Astrocyte of the cerebellum (primary cell): ENCODE results near the gene PACRG.

Experiments used
- DNase-seq: peaks from one replicate; pipeline ENCODE4 v3.0.0-alpha.2; 2011; ENCODE audit warnings: low read depth
- H3K4me3 ChIP-seq: 2 replicates; pipeline ENCODE4 v1.5.1; 2011; ENCODE audit warnings: mild to moderate bottlenecking, low read depth, low read length, moderate library complexity
- in situ Hi-C: cut with HindIII; loops from 2 replicates; pipeline ENCODE4 v1.10.0; 2017; ENCODE audit warnings: low sequenced_read_pairs
- TF ChIP-seq, protein P1 (sequence below): IDR thresholded peaks from 2 replicates; pipeline ENCODE4 v1.5.1; 2012; ENCODE audit warnings: low read length, low read depth, moderate library complexity, mild to moderate bottlenecking; ENCODE audit errors: missing control alignments

The PACRG gene

DNA sequence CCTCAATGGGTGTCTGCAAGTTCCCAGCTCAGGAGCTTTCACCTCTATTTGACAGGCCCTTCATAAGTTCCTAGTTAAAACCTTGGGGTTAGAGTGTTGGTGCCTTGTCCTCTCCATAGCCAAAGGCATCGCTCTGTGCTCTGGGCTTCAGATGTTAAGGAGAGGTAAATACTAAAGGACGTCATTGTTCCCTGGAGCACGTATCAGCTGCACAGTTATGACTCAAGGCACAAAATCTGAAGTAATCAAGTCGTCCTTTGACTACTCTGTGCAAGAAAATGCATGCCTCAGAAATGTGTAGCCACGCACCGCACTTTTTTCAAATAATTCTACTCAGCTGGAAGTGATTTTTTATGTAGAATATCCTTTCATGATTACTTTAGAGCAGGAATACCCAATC is 446.0 kb downstream of the PACRG start:
- DNase-seq: no peak
- TF ChIP-seq, protein P1, sequence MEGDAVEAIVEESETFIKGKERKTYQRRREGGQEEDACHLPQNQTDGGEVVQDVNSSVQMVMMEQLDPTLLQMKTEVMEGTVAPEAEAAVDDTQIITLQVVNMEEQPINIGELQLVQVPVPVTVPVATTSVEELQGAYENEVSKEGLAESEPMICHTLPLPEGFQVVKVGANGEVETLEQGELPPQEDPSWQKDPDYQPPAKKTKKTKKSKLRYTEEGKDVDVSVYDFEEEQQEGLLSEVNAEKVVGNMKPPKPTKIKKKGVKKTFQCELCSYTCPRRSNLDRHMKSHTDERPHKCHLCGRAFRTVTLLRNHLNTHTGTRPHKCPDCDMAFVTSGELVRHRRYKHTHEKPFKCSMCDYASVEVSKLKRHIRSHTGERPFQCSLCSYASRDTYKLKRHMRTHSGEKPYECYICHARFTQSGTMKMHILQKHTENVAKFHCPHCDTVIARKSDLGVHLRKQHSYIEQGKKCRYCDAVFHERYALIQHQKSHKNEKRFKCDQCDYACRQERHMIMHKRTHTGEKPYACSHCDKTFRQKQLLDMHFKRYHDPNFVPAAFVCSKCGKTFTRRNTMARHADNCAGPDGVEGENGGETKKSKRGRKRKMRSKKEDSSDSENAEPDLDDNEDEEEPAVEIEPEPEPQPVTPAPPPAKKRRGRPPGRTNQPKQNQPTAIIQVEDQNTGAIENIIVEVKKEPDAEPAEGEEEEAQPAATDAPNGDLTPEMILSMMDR: no peak
- in situ Hi-C loops: no loop called here
- no peak overlapping the region for H3K4me3 ChIP-seq

DNA sequence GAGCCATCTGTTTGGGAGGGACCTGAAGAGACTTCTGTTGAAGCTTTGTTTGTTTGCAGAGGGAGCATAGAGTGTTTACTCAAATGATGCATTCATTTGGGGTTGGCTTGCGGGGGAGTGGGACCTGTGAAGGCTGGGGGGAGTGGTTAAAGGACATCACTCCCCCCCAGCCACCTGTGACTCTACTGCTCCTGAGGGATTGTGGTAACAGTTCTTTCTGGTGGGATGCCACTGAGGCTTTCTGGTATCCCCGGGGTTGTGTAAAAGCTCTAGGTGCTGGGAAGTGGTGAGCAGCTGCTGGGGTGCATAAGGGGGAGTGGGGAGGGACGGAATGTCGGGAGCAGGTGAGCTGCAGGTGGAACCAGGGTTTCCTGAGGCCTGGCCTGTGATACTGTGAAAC is 447.5 kb downstream of the PACRG start:
- no peak overlapping the region for H3K4me3 ChIP-seq
- TF ChIP-seq, protein P1: no peak
- no peak for DNase-seq
- in situ Hi-C loops: no loop called here

DNA sequence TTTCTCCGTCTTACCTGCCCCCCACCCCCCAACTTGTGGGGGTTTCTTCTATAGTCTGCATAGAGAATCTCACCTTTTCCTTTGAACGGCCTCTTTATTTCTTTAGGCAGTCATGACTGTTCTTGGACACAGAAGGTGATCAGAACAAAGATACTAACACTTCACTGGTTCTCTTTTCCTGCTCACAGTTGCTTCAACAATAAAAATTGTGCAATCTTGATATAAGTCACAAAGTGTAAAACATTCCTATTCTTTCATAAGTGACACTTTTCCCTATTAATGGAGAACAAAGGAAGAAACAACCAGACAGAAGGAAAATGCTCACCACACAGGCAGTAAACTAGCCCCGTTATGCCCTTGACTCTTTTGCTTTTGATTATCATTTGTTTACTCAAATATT is 448.3 kb downstream of the PACRG start:
- no peak for DNase-seq
- TF ChIP-seq, protein P1: no peak
- in situ Hi-C loops: no loop called here
- H3K4me3 ChIP-seq: no peak overlapping the region

DNA sequence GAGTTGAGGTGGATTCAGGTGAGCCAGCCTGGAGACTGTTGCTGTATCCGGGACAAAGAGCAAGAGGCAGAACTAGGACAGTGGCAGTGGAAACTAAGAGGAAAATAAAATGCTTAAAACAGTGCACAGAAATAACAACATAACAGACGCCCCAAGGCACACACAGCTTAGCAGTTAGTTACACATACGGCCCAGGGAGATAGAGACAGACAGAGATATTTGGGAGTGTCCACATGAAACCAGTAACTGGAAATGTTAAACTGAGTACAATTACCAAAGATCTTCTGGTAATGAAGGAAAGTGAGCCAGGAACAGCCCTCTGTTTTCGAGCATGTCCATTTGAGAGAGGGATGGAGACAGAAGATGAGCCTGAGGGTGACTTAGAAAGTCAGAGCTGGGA is 449.2 kb downstream of the PACRG start:
- no peak overlapping the region for H3K4me3 ChIP-seq
- TF ChIP-seq, protein P1: no peak
- in situ Hi-C loops: no loop called here
- DNase-seq: no peak

DNA sequence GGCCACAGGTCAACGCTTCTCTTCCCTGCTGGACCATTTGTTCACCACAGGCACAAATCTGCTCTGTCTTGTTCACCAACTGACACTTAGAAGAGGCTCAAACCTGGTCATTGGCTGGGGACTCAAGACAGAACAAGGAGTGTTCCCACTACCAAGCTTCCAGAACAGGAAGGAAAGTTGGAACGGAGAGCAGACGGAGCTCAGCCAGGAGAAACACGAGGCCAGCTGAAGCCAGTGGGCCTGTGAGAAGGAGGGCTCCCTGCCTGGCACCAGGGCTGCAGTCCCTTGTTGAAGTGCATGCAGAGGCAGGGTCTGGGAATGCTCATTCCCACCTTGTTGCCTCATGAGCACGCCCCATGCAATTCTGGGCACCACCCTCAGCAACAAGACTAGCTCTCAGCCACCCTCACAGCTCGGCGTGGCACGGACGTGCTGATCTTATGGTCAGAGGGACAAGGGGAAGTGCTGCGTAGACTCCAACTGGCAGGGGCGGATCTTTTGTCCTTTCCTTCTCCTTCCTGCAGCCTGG is 450.2 kb downstream of the PACRG start:
- TF ChIP-seq, protein P1: no peak
- no peak for DNase-seq
- in situ Hi-C loops: no loop called here
- no peak overlapping the region for H3K4me3 ChIP-seq

DNA sequence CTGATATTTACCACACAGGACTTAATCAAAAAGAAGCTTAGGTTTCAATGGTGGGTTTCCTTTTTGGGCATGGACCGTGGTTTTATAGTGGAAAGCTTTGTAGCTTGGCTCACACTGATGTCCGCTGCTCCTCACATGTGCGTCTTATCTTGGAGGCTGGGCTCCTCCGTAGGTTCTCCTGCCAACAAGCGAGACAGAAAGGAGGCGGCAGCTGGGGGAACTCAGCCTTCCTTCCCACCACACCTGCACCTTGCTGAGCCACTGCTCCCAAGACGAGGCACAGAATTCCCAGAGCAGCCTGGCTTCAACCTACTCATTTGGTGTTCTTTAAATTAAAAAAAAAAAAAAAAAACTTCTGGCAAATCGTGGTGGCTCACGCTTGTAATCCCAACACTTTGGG is 451.3 kb downstream of the PACRG start:
- no peak for DNase-seq
- no peak overlapping the region for H3K4me3 ChIP-seq
- TF ChIP-seq, protein P1: no peak
- in situ Hi-C loops: no loop called here

DNA sequence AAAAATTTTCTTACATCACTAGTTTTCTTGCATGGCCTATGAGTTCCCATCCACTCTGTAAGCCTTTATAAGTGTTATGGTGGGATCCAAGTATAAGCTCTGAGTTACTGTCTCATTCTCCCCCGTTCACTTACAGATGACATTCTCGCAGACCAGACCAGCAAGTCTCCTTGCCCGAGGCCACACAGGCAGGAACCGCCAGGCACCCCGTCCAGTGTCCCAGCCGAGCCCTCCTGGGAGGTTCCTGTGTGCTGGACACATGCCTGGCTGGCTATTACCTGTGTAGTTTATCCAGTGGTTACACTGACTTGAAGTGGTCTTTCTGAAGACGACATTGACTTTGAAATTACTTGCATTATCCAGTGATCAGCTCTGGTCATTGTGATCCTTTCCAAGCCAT is 451.9 kb downstream of the PACRG start:
- no peak for DNase-seq
- in situ Hi-C loops: no loop called here
- no peak overlapping the region for H3K4me3 ChIP-seq
- TF ChIP-seq, protein P1: no peak
